Glomerular endothelial cell (primary cell): ENCODE measurements around the gene AZU1. TPM values are rescaled to one million over a fixed set of nuclear protein-coding genes. Genes with fewer than 3 reads are reported as not detected.
"Not testable (repeated sequence)": the region's sequence is repeated elsewhere in the genome, so short reads cannot be mapped to it uniquely, and the experiment has no call there.

ENCODE experiments used
- DNase-seq: peaks from one replicate; pipeline ENCODE4 v3.0.0-alpha.2; 2011; ENCODE audit warnings: low read depth, low spot score; ENCODE audit errors: extremely low read depth
- total RNA-seq: library from RNA; depleted of rRNA; stranded (reverse); fragments of >200 nt; gene quantifications from 2 replicates; pipeline ENCODE4 v1.2.3, GENCODE V29; 2015

Gene AZU1
- total RNA-seq, 1 donor from 2014 or later, result not detected

DNA sequence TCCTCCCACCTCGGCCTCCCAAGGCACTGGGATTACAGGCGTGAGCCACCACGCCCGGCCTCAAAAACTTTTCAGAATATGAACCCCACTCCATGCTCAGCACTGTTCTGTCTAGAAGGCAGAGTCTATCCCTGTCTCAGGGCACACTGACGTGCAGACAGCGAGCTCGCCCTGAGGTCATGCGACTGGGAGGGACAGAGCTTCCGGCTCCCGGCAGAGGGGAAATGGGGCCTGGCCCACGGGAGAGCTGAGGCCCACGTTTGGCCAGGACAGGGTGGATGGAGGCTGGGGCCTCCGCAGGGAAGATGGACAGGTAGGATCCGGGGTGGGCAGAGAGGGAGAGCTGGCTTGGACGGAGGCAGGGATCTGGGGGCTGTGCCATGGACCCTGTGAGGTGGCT is 2.8 kb upstream of the AZU1 start:
- DNase-seq, result no peak

DNA sequence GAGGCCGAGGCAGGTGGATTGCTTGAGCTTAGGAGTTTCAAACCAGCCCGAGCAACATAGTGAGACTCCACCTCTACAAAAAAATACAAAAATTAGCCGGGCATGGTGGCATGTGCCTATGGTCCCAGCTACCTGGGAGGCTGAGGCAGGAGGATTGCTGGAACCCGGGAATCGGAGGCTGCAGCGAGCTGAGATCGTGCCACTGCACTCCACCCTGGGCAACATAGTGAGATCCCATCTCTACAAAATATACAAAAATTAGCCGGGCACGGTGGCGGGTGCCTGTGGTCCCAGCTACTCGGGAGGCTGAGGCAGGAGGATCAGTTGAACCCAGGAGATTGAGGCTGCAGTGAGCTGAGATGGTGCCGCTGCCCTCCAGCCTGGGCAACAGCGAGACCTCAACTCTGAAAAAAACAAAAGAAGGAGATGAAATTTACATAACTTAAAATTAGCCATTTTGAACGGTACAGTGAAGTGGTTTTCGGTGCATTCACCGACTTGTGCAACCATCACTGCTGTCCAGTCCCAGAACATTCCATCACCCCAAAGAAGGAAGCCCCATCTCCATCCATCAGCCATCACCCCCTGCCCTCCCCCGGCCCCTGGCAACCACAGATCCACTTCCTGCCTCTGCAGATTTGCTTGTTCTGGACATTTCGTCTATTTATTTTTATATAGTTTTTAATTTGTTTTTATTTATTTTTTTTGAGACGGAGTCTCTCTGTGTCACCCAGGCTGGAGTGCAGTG is 1.6 kb upstream of the AZU1 start:
- DNase-seq, result no peak

DNA sequence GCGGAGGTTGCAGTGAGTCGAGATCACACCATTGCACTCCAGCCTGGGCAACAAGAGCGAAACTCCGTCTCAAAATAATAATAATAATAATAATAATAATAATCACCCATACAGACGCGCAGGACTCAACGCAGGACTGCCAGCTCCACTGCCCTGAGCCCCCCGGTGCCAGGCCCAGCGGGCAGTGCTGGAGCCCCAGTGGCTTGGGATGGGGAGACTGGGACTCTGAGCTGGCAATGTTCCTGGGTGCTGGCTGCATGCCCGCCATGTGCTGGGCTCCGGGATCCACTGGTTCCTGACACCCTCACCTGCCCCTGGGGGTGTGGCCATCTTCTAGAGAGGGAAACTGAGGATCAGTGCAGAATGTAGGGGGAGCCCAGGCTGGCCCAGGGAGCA is 325 bp upstream of the AZU1 start:
- DNase-seq, result no peak

DNA sequence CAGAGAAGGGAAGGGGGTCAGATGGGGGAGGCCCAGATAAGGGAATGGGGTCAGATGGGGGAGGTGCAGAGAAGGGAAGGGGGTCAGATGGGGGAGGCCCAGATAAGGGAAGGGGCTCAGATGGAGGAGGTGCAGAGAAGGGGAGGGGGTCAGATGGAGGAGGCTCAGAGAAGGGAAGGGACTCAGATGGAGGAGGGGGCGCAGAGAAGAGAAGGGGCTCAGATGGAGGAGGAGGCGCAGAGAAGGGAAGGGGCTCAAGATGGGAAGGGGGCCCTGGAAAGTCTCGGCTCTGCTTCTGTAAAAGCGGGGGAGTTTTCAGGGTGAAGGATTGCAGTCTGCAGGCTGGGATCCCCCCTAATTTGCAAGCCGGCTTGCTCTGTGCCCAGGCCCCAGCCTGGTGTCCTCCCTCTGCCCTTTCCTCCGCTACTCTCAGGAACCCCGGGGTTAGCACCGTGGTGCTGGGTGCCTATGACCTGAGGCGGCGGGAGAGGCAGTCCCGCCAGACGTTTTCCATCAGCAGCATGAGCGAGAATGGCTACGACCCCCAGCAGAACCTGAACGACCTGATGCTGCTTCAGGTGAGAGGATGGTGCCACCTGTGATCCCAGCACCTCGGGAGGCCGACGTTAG is 1.6 kb downstream of the AZU1 start:
- DNase-seq, result no peak

DNA sequence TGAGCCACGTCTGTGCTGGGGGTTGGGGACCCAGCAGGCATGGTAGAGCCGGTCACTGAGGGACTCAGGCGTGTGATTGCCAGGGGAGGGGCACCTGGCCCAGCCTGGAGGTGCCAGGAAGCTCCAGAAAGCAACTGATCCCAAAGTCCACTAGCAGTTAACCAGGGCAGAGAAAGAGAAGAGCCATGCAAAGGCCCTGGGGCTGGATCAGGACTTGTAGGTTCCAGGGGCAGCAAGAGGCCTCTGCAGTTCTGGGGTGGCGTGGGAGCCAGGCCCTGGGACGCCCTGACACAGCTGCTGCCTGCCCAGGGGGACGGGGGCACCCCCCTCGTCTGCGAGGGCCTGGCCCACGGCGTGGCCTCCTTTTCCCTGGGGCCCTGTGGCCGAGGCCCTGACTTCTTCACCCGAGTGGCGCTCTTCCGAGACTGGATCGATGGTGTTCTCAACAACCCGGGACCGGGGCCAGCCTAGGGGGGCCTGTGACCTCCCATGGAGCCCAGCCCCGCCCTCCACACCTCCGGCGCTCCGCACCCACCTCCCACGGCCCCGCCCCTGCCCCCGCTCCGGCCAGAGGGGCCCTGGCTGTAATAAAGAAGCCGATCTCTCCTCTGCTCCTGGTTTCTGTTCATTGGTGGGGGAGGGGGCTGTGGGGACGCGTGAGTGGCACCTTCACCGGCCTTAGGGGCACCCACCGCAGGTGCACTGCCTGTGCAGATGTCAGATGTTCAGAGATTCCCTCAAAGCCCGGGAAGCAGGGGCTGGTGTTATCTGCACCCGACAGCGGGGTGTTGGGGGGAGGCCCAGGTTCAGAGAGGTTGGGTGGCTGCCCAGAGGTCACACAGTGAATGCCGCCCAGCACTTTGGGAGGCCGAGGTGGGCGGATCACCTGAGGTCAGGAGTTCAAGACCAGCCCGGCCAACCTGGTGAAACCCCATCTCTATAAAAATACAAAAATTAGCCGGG is 4.1 kb downstream of the AZU1 start:
- no peak for DNase-seq

DNA sequence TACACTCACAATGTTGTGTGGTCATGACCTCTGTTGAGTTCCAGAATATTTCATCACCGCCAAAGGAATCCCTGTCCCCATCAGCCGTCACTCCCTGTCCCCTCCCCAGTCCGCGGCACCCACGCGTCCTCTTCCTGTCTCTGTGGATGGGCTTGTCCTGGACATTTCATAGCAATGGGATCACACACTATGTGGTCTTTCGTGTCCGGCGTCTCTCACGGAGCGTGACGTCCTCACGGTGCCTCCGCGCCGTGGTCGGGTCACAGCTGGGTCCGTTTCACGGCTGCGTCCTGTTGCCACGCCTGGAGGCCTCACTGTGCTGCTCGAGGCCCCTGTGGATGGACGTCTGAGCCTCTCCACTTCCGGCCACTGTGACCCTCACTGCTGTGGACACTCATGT is 6.6 kb downstream of the AZU1 start:
- DNase-seq, result no peak

DNA sequence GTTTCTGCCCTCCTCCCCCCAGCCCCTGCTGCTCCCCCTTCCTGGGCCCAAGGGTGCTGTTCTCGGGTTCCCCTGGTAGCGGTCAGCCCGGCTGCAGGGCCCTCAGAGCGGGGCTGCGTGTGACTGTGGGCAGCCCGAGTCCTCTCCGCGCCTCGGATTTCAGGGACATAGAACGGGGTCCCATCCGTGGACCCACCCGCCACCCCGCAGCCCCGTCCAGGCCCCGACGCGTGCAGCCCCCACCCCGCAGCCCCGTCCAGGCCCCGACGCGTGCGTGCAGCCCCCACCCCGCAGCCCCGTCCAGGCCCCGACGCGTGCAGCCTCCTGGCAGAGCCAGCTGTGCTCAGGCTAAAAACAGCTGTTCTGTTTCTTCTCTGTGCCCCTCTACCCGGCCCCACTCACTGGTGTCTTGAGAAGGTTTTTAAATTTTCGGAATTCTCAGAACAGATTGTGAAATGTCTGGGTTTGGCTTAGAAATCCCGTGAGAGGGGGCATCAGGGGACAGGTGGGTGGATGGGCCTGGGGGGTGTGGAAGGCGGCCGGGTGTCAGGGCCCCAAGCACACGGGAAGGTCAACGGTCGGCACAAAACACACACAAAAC is 7.7 kb downstream of the AZU1 start:
- no peak for DNase-seq

DNA sequence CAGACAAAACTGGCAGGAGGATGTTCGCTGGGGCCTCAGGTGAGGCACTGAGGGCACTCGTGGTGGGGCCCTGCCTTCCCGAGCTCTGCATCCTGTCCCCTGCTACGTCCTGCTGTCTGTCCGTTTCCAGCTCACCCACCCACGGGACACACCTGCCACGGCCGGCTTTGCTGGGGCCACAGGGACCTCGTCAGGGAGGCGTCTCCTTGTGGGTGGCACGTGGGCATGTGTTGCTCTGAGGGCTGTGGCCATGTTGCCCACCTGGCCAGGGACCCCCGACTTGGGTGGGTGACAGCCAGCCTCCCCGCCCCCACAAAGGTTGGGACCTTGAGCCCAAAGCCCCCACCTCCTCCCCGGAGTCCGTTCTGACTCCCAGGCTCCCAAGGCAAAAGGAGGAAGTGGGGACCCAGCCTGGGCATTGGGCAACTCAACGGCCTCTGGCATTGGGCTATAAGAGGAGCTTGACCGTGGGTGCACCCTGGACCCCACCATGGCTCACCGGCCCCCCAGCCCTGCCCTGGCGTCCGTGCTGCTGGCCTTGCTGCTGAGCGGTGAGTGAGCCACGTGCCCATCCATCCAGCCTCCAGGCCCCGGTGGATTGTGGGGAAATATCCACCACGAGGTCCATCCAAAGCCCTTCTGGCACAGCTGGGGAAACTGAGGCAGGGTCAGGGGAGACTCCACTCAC is 13.0 kb downstream of the AZU1 start, which contains the start of gene PRTN3:
TSS of gene PRTN3 (plus strand) at position 481 of the 688 bp plus-strand sequence. CDS start at position 491, 10 bp downstream.
- no peak for DNase-seq

DNA sequence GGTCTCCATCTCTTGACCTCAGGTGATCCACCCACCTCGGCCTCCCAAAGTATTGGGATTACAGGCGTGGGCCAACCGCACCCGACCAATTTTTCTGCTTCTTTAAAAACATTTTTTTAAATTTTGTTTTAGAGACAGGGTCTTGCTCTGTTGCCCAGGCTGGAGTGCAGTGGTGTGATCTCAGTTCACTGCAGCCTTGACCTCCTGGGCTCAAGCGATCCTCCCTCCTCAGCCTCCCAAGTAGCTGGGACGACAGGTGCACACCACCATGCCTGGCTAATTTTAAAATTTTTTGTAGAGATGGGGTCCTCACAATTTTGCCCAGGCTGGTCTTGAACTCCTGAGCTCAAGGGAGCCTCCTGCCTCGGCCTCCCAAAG is 15.2 kb downstream of the AZU1 start:
- DNase-seq, result not testable (repeated sequence)

DNA sequence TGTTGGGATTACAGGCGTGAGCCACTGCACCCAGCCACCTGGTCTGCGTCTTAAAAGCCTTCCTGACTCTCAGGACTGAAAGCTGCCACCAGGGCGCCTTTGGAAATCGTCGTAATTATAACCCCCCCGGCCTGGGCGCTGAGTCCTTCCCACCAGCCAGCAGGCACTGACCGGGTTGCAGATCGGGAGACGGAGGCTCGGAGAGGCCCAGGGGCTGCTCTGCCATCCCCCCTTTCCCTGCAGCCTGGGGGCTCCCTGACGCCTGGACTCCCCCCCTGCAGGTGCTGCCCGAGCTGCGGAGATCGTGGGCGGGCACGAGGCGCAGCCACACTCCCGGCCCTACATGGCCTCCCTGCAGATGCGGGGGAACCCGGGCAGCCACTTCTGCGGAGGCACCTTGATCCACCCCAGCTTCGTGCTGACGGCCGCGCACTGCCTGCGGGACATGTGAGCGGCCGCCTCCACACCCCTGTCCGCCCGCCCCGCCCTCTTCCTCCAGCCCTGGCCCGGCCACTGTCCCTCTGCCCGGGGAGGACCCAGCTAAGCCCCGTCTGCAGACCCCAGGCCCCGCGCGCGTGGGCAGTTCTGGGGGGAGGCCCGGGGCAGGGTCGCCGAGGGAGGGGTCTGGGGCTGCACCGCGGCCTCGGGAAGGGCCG is 15.7 kb downstream of the AZU1 start:
- DNase-seq, result no peak

DNA sequence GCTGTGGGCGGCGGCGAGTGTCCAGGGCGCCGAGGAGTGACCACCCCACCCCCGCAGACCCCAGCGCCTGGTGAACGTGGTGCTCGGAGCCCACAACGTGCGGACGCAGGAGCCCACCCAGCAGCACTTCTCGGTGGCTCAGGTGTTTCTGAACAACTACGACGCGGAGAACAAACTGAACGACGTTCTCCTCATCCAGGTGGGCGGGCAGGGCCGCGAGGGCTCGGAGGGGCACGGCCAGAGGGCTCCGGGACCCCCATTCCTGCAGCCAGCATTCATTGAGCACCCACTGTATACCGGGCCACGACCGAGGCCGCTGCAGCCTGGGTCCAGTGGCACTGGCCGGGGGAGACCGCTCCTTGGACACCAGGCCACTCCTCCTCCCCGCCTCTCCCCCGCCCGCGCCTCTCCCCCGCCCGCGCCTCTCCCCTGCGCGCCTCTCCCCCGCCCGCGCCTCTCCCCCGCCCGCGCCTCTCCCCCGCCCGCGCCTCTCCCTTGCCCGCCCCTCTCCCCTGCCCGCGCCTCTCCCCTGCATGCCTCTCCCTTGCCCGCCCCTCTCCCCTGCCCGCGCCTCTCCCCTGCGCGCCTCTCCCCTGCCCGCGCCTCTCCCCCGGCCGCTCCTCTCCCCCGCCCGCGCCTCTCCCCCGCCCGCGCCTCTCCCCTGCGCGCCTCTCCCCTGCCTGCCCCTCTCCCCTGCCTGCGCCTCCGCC is 16.4 kb downstream of the AZU1 start:
- no peak for DNase-seq

DNA sequence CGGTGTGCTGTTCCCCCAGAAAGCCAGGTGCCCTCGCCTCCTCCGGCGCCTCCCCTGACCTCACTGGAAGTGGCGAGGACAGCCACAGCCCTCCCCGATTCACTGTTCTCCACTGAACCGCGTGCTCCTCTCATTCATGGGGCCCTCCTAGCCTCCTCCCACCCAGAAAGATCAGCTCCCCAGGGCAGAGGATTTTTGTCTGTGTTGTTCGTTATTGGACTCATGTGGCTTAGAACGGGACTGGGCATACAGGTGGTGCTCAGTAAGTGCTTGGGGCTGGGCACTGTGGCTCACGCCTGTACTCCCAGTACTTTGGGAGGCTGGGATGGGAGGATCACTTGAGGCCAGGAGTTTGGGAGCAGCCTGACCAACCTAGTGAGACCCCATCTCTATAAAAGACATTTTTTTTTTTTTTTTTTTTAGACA is 16.9 kb downstream of the AZU1 start:
- DNase-seq, result no peak

DNA sequence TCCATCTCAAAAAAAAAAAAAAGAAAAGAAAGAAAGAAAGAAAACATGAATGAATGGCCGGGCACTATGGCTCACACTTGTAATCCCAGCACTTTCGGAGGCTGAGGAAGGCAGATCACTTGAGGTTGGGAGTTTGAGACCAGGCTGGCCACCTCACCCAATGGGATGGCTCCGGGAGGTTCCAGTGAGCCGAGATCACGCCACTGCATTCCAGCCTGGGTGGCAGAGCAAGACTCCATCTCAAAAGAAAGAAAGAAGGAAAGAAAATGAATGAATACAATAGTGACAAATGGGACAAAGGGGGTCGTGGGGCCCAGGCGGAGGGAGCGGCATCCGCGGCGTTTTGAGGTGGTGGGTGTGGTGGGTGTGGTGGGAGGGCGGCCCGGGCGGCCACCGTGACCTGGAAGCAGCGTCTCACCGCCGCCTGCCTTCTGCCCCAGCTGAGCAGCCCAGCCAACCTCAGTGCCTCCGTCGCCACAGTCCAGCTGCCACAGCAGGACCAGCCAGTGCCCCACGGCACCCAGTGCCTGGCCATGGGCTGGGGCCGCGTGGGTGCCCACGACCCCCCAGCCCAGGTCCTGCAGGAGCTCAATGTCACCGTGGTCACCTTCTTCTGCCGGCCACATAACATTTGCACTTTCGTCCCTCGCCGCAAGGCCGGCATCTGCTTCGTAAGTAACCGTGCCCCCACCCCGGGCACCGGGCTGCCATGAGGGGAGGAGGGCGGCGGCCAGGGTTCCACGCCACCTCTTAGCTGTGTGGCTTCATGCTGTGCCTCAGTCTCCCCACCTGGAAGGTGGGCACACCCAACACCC is 18.3 kb downstream of the AZU1 start:
- no peak for DNase-seq

DNA sequence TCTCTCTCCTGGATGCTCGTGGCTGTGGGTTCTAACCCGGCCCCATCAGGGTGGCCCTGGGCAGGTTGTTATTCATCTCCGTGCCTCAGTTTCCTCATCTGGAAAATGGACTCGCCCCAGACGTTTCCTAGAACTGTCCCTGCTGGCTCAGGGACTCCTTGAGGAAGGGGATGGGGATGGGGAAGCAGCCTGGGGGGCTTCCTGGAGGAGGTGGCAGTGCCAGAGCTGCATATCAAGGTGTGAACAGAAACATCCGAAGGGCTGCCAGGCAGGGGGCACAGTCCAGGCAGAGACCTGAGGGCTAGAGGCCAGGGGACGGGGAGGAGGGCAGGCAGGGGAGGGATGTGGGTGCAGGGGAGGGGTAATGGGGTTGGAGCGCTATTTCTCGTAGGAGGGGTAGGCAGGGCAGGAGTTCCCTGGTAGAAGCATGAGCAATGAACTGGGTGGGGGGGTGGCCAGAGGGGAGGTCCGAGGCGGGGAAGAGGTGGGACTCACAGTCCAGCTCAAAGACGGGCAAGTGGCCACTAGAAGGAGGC is 20.8 kb downstream of the AZU1 start:
- no peak for DNase-seq

DNA sequence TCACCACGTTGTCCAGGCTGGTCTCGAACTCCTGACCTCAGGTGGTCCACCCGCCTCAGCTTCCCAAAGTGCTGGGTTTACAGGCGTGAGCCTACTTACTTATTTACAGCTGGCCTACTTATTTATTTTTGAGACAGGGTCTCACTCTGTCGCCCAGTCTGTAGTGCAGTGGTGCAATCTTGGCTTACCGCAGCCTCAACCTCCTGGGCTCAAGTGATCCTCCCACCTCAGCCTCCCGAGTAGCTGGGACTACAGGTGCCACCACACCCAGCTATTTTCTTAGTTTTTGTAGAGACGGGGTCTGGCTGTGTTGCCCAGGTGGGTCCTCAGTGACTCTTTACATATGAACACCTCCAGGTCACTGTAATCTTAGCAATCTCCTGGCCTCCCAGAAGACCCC is 21.6 kb downstream of the AZU1 start:
- not testable (repeated sequence) for DNase-seq

DNA sequence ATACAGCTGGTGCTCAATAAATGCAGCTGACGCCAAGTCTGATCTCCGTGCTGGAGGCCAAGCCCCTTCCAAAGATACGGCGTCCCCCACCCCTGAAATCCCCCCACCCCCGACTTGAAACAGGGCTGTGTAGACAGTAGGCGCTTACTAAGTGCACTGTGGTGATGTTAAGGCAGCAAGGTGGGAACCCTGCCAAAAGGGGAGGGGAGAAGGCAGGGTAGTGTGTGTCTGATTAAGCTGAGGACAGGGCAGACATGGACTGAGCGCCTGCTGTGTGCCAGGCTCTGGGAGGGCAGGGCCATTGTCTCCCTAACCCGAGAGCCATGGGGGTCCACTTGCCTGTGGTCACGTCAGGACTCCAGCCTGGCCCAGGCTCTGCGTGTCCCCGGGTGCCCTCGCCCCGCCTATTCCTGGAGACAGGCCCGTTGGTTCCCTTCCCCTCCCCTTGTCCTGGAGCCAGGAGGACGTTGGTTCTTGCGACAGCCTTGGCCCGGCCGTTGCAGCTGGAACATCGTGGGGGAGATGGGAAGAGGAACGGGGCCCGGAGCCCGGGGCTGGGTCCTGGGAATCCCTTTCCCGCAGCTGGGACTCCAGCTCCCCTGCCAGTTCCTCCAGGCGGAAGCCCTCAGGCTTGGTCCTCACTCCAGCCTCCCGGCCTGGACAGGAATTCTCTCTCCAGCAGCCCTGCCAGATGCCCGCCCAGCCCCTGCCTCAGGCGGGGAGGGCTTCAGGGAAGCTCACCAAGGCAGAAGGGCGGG is 22.8 kb downstream of the AZU1 start:
- no peak for DNase-seq

DNA sequence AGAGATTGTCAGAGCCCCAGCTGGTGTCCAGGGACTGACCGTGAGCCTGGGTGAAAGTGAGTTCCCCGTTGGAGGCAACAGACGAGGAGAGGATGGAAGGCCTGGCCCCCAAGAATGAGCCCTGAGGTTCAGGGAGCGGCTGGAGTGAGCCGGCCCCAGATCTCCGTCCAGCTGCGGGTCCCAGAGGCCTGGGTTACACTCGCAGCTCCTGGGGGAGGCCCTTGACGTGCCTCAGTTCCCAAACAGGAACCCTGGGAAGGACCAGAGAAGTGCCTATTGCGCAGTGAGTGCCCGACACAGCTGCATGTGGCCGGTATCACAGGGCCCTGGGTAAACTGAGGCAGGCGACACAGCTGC is 23.3 kb downstream of the AZU1 start:
- DNase-seq, result no peak
